NCI-H2081 (cell line): ENCODE data around the gene TOX2.

Experiments used
- DNase-seq, 2 experiments: peaks; one replicate each; lab custom pipeline; 2025; lab: John Stamatoyannopoulos, UW

Gene TOX2

DNA sequence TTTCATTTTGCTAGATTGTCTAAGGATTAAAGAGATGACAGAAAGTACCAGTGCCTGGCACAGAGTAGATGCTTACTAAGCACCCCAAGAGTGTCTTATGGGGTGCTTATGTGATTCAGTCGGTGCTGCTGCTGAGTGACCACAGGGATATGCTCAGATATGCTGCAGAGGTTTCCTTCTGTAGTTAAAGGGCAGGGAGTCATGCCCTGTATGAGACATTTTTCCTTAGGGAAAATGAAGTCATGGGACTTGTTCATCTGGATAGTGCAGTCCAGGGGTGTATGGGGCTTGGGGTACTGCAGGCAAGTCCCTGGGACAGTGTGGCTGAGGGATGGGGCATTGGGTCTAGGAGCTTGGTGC lies 25.1 kb downstream of the TOX2 start:
- DNase-seq: no peak

DNA sequence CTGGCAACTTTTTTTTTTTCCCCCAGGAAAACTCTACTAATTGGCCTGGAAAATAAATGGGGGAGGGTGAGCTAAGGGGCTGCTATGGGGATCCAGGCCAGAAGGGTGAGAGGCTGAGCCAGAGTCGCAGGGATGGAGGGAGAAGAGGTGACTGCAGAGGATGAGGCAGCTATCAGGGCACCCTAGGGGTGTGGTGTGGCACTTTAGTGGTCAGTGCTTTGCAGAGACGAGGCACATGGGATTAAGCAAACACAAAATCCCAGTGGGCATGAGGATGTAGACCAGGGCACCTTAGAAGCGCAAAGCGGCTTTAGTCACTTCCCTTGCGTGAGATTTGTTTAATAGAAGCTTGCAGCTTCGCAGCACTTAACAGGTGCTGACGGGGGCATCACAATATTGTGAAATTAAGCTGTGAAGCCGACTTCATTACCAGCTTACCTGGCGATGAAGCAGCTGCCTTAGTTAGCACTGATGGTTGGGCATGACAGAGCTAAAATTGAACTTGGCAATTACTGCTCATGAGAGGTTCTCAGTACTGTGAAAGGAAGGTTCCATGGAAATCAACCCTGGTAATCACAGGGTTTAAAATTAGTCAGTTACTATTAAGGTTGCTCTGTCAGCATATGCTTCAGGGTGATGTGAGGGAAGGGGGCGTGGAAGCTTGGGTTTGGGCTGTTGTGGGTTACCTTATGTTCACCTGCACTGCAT lies 26.0 kb downstream of the TOX2 start:
- peak in 1 of 2 experiments; percentile 4 for DNase-seq

DNA sequence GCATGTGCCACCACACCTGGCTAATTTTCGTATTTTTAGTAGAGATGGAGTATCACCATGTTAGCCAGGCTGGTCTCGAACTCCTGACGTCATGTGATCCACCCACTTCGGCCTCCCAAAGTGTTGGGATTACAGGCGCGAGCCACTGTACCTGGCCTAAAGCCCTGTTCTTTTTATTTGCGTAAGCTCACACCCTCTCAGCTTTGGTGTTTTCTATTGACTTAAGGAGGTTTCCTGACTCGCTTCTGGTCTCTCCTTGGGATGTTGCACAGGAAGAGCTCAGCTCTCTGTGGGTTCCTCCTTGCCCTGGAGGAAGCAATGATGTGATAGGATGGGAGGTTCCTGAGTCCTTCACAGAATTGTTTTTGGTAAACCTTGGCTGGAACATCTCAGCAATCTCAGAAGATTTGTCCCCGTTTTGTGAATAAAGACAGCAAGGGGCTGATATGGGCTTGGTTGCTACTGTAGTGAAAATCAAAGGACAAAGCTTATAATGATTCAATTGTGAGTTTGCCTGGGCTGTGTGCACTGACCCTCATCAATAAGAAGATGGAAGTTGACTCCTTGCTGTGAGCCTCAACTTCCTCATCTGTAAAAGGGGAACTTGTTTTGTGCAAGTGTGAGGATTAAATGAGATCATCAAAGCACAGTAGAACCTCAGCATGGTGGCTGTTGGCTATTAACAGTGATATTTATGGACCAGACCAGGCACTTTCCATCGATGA lies 27.0 kb downstream of the TOX2 start:
- no peak for DNase-seq

DNA sequence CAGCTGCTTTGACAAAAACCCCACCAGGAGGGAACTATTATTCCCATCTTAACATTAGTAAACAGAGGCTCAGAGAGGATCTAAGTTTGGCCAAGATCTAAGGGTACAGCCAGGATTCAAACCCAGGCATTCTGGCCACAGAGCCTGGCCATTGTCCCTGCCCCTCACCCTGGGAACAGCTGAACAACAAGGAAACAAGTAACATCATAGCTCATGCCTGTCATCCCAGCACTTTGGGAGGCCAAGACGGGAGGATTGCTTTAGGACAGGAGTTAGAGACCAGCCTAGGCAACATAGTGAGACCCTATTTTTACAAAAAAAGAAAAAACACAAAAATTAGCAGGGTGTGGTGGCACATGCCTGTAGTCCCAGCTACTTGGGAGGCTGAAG lies 27.5 kb downstream of the TOX2 start:
- no peak for DNase-seq

DNA sequence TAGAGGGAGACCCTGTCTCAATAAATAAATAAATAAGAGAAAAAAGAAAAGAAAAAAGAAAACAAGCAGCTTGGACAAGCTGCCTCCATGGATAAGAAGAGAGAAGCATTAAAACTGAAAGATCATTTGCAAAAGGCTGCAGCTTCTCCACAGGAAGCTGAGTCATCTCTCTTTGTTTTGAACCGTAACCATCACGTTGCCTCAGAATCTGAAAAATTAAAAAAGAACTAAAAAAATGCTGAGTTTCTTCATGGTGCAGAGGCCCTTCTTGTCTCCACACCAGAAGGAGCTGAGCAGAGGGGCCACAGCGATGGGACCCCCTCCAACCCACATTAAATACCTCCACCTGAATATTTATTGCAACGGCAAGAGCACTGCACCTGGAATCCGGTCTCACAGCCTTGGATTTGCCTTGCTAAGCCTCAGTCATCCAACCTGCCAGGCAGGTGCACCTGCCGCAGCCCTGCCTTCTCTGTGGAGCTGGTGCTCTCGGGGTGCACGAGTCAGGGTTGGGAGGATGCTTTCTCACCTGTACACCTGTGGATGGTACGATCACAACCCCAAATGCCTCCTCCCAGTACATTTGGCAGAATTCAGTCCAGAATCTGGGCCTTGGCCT lies 28.1 kb downstream of the TOX2 start:
- DNase-seq: no peak

DNA sequence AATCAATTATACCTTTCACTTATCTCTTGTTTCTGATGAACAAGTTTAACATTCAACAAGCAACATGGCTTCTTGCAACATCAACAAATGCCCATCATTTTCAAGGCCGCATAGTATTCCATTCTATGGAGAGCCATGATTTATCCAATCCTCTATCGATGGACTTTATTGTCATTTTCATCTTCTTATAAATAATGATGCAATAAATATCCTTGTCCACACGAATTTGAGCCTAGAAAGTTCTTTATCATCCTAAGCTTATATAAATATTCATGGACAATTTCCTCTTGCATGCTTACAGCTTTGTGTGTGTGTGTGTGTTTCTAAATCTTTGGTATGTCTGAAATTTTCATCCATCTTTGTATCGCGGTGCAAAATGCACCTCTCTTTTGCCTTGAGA lies 29.1 kb downstream of the TOX2 start:
- no peak for DNase-seq

DNA sequence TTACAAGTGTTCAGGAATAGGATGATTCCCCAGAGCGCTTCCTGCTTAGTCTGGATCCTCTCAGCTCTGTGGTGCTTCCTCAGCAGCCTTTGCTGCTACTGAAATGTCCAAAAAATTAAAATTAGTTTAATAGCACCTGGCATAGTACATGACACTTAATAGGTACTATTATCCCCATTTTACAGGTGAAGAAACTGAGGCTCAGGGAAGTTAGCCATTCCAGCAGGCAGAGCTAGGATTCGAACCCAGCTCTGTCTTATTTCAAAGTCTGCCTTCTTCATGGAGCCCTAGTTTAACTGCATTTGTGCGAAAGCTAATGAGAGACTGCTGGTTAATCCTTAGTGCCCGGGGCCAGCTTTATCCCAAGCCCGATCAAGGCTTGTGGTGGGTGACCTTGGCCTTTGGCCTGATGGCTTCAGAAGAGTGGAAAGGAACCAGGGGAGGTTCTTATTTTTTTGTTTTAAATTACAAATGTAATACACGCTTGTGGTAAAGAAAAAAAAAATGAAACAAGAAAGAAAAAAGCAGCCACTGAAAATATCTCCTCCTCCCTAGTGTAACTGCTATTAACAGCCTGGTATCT lies 30.1 kb downstream of the TOX2 start:
- no peak for DNase-seq

DNA sequence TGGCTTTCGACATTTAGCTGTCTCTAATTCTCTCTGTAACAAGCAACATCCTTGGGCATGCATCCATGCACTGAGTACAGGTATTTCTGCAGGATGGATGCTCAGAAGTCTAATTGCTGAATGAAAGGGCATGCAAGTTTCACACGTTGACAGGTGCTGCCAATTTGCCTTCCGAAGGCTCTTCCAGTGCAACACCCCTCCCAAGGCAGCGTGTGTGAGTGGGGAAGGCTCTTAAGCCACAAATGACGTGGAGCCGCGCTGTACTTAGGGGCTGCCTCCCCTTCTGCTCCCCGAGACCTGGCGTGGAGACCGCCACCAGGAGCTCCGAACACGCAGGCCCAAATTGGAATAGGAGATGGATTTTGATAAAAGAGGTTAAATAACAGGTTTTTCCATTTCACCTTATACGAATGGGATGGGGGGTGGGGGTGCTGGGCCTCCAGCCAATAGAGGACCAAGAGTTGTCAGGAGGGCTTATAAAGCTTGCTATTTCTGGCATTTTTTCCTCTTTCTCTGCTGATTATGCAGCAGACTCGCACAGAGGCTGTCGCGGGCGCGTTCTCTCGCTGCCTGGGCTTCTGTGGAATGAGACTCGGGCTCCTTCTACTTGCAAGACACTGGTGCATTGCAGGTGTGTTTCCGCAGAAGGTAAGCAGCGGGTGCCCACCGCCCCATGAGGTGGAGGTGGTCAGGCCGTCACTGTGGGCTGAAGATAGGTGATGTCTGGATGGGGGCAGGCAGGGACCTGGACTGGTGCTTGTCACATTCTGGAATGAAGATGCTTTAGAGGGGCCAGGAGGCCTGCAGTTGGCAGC lies 30.9 kb downstream of the TOX2 start:
- DNase-seq: no peak

DNA sequence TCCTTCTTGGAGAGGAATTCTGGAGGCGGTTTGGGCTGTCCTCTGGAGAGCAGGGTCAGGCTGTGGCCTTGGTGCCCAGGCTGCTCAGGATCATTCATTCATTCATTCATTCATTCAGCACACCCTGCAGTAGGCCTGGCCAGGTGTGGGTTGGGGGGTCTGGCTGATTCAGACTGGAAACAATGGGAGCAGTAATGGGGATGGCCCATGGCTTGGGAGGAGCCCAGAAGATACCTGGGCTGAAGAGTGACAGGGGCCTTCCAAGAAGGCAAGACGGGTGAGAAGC lies 31.5 kb downstream of the TOX2 start:
- DNase-seq: no peak

DNA sequence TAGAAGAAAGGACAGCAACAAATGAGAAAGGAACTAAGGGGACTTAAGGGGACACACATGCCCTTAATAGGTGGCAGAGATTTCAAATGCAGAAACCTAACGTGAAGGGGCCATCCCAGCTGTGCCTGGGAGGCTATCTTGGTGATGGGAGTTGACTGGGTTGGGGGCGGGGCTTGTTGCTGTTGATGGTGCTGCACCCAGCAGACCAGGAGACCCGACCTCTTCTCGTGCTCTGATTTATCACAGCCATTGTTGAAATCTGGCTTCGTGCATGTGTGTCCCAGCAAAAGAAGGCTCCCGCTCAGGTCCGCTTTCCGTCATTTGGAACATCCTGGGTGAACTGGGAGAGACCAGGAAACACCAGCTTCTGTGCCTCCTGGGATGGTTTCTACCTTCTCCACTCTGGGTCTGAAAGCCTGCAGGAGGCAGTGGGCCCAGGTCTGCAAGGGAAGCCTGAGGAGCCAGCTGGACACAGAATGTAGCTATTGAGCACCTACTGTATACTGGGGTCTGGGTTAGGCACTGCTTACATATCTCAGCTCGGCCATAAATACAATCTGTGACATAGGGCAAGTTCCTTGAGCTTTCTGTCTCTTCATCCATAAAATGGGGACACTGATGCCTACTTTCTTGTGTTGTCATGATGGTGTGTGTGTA lies 32.1 kb downstream of the TOX2 start:
- no peak for DNase-seq

DNA sequence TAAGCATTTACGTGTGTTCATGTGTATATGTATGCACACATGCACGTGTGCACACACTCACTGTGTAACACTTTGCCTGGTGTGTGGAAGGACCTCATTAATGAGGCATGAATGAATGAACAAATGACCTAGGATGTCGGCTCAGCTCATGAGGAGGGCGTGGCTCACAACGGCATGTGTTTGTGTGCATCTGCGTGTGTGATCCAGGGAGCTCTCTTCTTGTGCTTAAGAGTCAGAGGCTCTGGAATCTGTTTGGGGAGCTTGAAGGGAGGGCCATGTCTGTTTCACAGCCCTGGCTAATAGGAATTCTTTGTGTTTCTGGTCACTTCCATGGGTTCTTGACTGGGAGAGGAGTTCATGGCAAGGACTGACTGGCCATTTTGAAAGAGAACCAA lies 32.7 kb downstream of the TOX2 start:
- DNase-seq: no peak

DNA sequence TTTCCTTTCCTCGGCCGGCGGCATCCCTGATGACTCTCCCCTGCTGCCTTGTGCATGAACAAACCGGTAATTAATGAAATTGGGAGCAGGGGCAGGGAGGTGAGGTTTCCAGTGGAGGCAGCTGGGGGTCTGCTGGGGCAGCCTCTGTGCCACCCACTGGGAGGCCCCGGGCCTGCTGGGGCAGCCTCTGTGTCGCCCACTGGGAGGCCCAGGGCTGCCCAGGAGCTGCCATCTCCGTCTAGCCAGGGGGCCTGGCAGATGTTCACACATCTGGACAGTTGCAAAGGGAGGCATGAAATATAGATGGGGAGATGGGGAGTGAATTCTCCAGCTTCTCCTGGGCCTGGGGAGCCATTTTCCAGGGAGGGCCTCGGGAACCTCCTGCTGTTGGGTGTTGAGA lies 33.8 kb downstream of the TOX2 start:
- no peak for DNase-seq

DNA sequence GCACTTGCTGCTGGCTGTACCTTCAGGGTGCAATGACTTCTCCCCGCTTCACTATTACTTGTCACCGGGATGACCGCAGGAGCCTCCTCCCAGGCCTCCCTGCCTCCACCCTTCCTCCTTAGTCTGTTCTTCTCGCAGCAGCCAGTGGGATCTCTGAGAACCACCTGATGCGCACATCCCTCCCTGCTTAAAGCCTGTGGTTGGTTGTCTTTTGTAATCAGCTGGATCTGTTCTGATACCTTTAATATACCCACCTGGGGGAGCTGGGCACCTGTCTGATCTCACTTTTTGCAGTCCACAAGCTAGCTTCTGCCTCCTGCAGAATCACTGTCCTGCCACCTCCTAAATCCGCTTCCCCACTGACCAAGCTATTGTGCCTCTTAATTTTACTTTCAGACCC lies 34.6 kb downstream of the TOX2 start:
- DNase-seq: no peak

DNA sequence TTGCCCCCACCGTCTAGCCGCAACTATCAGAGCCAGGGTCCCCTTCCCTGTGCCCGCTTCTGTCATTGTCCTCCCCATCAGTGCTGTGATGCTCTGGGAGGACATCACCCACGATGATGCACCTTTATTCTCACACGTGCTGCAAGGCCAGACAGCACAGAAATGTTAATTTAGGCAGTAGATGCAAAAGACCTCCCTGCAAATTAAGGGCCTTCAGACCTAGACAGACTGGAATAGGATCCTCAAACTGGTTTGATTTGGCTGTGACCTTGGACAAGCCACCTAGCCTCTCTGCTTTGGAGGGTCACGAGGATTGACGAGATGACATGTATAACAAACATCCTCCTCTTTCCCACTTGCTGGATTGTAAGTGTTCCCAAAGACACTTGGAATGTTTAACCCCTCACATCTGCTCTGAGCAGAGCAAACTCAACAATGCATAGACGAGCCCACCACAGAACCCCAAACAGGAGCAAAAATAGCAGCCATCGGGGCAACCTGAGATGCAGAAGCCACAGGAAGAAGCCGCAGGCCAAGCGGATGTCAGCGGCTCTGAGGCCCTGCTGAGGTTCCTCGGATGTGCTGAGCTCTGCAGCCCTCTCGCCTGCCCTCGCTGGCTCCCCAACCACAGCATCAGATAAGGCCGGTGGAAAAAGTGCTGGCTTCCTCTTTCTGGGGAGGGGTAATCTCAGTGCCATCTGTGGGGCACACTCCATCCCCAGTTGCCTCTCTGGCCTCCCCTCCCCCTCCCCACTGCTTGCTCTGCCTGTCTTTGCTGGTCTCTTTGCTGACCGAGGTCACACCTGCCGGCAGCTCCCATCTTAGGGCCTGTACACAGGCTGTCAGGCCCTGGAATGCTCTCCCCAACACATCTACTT lies 35.3 kb downstream of the TOX2 start:
- DNase-seq: no peak

DNA sequence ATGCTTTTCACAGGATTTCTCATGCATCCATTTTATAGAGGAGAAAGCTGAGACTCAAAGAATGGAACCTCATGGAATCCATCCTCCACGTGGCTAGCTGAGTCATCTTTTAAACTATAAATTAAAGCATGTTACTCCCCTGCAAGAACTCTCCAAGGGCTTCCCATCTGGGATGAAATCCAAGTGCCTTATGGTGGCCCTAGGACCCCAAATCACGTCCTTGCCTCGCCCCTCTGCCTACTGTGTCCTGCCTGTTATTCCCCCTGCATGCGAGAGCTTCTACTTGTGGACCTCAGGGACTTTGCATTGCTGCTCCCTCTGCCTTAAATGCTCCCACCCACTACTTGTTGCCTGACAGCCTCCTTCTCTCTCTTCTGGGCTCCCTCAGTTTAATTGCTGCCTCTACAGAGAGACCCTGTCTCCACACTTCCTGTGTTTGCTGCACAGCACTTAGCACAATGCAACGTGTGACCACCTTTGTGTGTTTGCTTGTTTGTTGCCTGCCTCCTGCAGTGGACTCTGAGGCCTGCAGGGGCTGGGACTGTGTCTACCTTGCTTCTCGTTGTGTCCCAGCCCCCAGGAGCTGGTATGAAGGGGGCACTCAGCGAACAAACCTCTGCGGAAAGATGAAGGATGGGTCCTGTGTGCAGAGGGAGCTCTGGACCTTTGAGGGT lies 39.4 kb downstream of the TOX2 start:
- DNase-seq: no peak

DNA sequence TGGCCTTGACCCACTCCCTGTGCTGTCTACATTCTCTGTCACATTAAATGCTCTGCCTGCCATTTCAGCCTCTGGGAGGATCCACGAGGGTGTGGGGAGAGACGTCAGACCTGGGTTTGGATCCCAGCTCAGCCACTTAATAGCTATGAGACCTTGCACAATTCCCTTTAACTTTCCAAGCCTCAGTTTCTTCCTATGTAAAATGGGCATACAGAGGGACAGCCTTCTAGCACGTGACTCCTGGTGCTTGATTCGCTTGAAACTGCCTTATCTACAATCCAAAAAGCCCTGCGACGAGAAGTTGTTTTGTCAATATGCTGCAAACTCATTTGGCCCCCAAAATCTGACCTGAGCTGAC lies 40.0 kb downstream of the TOX2 start:
- no peak for DNase-seq

DNA sequence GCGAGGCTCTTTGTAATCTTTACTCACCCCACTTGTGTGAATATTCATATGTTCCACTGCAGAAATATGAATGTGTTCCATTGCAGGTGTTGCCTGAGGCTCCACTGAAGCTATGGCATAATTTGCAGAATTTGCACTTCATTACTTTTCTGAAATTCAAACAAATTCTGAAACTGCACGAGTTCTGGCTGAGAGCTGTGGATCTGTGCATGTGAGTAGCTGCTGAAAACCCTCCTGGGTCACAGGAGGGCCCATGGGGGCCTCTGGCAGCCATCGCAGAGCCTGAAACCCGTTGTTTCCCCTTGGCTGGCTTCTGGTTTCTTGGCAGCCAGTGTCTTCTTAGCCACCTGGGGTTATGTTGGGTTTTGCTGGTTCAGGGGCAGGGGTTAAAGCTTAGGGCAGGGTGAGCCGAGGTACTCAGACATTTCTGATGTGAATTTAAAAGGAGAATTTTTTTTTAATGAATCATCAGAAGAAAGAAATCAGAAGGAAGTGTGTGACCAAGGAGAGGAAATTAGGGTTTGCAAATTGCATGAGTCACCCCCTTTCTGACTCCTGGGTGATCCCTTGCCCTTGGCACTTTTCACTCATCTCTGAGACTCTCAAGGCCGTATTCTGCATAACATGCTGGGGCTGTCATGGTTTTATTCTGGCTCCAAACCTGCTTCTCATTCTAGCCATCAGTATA lies 40.6 kb downstream of the TOX2 start:
- DNase-seq: no peak

DNA sequence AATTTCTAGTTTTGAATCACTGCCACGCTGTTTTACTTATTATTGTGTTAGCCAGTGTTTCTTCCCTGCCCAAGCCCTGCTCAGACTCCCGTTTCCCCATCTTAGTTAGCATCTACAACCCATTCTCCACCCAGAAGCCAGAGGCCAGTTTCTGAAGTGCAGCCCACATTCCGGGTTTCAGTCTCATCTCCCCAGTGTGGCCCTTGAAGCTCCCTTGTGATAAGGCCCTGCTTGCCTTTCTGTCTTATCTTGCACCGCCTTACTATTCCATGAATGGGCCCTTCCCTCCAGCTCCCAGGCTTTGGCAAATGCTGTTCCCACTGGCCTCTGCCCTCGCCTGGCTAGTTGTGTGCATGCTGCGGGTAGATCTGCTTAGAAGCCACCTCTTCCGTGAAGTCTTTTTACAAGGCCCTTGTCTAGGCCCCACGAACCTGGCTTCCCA lies 41.1 kb downstream of the TOX2 start:
- no peak for DNase-seq

DNA sequence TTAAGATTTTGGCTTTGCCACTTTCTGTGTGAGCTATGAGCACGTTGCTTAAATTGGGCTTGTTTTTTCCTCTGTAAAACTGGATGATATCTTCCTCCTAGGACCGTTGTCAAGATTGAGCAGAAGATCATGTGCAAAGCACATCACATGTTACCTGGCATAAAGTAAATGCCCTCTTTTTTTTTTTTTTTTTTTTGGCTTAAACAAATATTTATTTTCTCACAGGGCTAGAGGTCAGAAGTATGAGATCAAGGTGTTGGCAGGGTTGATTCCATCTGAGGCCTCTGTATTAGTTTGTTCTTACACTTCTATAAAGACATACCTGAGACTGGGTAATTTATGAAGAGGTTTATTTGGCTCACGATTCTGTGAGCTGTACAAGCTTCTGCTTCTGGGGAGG lies 42.7 kb downstream of the TOX2 start:
- DNase-seq: no peak

DNA sequence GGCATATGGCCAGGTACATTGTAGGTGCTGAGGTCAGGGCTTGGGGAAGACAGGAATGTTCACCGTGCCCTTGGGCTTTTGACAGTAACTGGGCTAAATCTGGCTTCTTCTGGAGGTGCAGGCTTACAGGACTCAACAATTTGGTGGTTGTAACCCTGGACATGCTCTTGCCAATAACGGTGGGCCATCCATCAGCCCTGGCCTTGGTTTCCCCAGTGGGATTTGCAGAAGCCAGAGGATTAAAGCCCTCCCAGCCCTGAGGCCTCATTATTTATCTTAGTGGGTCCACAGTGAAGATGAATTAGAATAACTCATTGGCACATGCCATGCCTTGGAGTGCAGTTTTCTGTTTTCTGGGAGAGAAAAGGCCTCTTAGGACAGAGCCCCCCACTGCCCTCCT lies 44.0 kb downstream of the TOX2 start:
- no peak for DNase-seq
